HuH-7.5 (cell line): Measurements from ENCODE around the gene MTMR3.
"Not testable (repeated sequence)": the region's sequence is repeated elsewhere in the genome, so short reads cannot be mapped to it uniquely, and the experiment has no call there.

ENCODE experiments used
- DNase-seq: peaks from one replicate; pipeline ENCODE4 v3.0.0; 2011; ENCODE audit warnings: low spot score

MTMR3 gene

DNA sequence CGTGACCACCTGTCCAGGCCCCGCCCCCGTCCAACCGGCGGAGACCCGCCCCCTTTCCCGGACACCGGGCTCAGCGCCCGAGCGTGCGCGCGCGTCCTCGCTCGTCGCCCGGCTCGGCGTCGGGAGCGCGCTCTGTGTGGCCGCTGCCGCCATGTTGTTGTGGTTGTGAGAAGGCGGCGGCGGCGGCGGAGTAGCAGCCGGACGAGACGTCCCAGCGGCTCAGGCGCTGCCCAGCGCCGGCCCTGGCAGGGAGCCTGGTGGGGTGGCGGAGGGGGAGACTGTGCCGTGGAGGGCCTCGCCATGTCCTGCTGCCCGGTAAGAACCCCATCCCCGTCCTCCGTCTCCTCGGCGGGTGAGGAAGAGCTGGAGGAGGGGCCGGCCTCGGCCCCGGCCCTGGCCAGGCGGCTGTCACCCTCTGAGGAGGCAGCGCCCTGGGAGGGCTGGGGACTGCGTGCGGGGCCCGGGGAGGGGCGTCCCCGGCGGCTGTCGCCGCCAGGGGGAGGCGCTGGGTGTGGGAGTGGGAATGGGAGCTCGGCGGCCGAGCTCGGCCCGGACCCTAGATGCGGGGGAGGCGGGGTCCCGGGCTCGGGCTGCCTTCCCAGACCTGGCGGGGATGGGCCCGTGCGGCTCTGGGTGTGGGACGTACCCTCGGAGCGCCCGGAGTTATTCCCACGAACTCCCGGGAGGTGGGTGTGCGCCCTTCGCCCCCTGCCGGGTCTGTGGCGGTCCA lies at the start of gene MTMR3:
MTMR3 (plus strand) TSS at position 130 of the 730 bp plus-strand sequence. CDS start 87,886 bp downstream, outside the sequence.
- DNase-seq = peak; percentile 53

DNA sequence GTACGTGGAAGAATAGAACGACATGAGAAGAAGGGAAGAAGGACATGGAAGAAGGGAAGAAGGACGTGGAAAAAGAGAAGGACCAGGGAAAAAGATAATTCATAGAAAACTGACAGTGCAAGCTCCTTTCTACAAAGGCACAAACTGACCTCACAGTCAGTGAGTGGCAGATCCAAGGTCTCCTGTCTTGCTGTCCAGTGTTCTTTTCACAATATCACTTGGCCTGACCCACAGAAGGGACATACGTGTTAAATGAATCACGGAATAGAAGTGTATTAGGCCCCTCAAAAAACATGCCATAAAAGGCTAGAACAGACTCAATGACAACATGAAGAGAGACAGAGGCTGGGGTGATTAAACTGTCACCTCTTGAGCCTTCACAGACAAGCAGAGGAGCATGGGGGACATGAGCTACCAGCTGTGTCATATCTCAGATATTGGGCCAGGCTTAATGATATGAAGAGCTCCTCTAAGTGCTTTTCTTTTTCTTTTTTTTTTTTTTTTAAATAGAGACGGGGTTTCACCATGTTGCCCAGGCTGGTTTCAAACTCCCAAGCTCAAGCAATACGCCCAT lies 49.5 kb upstream of the MTMR3 start:
- no peak for DNase-seq

GRCh38 chr22:29834046-29834445 lies 48.9 kb upstream of the MTMR3 start:
- DNase-seq = no peak

- DNase-seq = not testable (repeated sequence)
Observed at GRCh38 chr22:29836791-29837370, 46.1 kb upstream of the MTMR3 start.

DNA sequence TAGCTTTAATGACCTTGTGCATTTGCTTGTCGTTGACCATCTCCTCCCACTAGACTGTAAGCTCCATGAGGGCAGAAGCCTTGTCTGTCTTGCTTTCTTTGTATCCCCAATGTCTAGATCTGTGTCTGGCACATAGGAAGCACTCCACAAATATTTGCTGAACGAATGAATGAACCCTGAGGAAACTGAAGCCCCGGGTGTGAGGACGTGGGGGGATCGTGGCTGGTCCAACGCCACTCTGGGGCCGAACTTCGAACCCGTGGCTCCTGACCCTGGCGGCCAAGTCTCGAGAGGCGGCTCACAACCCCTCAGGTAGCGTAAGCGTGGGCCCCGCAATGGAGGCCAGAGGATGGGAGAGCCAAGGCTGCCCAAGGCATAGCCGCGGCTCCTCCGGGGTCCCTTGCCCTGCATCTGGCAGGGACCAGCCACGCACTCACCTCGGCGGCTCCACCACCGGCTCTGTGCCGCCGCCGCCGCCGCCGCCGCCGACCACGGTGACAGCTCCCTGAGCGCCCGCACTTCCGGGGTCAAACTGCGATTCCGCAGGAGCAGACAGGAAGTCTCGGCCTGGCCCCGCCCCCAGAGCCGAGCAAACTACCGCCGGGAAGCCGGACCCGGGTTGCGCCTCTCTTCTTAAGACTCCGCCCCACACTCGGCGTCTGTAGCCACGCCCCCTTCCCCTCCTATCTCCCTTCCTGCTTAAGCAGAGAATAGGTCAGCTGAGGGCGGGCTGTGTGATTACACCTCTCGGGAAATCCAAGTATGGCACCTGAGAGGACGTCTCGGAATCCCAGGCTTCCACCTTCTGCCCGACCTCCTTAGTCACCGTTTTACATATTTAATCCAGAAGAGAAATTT lies 45.0 kb upstream of the MTMR3 start, which contains the start of gene ASCC2:
ASCC2 (minus strand) TSS at position 534 of the 858 bp plus-strand sequence. CDS start 5,949 bp downstream, outside the sequence.
- peak; percentile 83 for DNase-seq

GRCh38 chr22:29838599-29838956 lies 44.4 kb upstream of the MTMR3 start:
- DNase-seq = no peak

DNA sequence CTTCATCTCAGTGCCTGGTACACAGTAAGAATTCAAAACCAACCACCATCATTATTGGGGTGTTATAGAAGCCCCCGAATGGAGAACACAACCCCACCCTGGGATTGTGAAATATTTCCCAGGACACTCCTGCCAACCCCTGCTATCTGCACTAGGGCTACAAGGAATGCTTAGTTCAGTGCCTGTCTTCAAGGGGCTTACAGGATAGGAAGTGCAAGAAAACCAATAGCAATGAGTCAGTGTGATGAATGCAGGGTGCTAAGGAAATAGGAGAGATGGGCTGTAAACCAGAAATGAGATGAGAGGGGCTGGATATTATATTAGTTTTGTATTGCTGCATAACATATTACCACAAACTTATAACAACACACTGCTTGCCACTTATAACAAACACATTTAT lies 43.9 kb upstream of the MTMR3 start:
- no peak for DNase-seq

DNA sequence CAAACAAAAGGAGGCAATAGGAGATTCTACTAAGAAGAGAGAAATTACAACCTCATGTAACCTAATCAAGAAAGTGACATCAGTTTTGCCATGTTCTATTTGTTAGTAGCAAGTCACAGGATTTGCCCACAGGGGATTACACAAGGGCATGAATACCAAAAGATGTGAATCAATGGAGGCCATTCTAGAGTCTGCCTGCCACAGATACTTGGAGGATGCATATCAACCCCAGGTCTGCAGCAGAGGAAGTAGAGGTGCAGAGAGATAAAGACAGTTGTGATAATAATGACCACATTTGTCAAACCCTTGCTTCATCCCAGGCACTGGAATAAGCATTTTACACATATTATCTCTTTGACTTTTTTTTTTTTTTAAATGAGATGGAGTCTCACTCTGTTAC lies 42.5 kb upstream of the MTMR3 start:
- DNase-seq = no peak

DNA sequence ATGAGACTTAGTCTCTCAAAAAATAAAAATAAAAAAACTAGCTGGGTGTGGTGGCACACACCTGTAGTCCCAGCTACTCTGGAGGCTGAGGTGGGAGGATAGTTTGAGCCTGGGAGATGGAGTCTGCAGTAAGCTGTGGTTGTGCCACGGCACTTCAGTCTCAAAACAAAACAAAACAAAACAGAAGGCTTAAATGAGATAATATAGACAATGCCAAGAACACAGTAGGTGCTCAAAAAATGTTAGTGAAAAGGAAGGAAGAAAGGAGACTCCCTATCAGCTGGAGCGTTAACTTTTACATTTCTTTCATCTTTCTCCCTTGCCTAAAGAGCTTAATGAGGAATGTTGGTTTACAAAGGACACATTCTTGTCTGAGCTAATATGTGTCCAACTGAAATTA lies 40.8 kb upstream of the MTMR3 start:
- no peak for DNase-seq

DNA sequence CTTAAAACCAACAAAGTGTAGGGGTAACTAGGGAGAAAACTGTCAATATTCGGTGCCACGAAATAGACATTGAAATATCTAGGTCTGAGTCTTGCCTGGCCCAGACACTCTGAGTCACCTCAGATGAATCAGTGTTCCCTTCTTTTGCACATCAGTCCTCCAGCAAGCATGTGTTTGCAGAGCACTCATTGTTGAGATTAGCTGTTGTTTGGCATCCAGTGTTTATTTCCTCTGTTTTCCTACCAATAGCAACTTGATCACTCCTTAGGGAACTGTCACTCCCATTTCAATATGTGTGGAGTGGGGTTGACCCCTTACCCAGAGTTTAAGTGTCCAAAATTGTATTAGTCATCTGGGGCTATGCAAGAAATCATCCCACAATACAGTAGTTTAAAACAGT lies 40.2 kb upstream of the MTMR3 start:
- DNase-seq = no peak

DNA sequence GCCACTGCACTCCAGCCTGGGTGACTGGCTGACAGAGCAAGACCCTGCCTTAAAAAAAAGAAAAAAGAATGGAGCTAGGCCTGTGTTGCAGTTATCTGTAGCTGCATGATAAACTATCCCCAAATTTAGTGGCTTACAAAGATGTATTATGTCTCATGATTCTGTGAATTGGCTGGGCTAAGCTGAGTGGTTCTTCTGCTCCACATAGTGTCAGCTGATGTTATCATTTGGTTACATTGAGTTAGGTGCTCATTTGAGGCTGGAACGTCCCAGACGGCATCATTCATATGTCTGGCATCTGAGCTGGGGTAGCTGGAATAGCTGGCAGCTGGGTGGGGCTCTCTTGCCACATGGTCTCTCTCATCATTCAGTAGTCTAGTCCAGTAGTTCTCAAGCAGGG lies 36.7 kb upstream of the MTMR3 start:
- no peak for DNase-seq

DNA sequence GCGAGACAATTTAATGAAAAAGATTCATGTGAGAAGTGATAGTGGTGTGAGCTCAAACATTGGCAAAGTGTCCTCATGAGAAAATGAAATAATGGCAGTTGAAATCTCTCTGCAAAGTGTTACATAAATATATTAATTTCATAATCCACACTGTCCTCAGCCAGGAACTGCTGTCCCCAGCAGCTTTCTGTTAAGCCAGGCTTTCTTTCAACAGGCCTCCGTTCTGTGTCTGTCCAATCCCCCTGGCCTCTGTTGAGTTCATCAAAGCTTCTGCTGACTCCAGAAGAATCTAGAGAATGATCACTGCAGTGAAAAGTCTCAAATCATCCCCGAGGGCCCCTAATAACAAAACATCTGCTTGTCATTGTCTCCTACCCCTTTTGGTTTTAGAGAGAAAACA lies 34.9 kb upstream of the MTMR3 start:
- no peak for DNase-seq

GRCh38 chr22:29854432-29854831 lies 28.5 kb upstream of the MTMR3 start:
- DNase-seq = no peak

DNA sequence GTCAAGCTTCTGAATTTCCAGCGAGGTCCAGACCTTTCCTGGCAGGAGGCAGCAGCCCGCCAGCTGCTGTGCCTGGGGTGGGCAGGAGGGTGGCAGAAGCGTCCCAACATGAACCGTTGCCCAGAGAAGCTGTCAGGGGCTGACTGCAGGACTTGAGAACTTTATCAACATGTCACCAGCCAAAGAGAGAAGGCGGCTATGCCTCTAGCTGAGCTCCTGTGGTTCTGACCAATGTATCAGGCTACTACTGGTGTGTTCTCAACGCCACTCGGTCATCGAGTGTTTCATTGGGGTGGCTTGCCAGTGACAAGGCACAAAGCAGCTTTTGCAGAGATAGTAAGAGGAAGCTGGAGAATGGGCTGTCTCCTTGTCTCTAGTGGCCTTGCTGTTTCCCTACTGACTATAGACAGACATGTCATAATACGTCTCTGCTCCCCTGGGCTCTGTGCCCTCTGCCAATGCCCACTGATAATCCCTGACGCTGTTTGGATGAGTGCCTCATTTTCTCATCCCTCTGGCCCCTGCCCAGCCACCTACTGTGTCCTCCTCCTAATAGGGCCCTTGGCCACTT lies 27.3 kb upstream of the MTMR3 start:
- DNase-seq = no peak

DNA sequence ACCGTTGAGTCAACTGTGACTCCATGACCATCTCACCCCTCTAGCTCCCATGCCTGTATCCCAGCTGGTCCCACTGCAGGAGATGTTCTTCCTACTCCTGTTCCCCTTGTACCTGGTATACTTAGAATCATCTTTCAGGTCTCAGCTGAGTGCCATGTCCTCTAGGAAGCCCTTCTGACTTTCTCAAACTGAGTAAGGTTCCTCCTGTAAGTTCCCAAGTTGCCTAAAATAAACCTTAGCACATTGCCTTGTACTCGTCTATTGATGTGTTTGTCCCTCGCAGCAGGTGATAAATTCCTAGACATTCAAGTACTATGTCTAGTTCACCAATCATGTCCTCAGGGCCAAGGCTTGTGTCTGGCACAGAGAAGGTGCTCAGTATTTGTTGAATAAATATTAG lies 26.5 kb upstream of the MTMR3 start:
- no peak for DNase-seq

DNA sequence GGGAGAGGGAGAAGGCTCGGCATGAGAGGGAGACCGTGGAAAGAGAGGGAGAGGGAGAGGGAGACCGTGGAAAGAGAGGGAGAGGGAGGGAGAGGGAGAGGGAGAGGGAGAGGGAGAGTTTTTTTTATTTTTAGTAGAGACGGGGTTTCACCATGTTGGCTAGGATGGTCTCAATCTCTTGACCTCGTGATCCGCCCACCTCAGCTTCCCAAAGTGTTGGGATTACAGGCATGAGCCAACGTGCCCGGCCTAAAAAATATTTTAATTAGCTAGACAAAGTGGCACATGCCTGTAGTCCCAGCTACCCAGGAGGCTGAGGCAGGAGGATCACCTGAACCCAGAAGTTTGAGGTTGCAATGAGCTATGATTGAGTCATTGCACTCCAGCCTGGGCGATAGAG lies 23.9 kb upstream of the MTMR3 start:
- not testable (repeated sequence) for DNase-seq

DNA sequence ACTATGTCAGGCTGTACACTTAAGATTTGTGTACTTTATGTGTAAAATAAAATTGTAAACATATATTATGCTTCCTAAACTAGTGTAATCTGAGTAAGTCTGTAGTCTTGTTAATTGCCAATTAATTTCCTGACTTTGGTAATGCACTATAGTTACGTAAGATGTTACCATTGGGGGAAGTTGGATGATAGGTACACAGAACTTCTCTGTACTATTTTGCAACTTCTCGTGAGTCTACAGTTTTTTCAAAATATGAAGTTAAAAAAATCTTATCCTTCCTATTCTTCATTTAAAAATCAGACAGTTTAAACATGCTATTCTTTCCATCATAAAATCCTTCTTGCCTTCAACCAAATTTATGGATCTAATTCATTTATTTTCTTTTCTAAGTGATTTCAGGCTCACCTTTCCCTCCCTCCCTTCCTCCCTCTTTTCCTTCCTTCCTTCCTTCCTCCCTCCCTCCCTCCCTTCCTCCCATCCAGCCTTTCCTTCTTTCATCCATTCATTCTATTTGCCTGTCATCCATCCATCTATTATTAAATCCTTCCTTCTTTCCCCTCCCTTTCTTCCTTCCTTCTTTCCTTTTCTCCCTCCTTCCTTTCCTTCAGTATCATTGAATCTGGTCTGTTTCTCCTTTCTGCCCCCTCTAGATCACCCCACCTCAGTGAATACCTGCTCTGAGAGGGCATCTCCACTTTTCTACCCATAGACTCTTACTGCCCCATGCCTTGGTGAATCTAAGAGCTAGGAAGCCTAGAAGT lies 22.8 kb upstream of the MTMR3 start:
- no peak for DNase-seq

GRCh38 chr22:29861672-29862297 lies 21.2 kb upstream of the MTMR3 start:
- no peak for DNase-seq

DNA sequence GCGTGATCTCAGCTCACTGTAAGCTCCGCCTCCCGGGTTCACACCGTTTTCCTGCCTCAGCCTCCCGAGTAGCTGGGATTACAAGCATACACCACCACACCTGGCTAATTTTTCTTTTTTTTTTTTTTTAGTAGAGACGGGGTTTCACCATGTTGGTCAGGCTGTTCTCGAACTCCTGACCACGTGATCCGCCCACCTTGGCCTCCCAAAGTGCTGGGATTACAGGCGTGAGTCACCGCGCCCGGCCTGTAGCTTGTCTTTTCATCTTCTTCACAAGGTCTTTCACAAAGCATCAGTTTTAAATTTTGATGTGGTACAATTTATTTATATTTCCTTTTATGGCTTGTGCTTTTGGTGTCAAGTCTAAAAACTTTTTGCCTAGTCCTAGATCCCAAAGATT lies 17.4 kb upstream of the MTMR3 start:
- DNase-seq = not testable (repeated sequence)

- no peak for DNase-seq
Observed at GRCh38 chr22:29867260-29867659, 15.7 kb upstream of the MTMR3 start.

GRCh38 chr22:29867851-29868250 lies 15.1 kb upstream of the MTMR3 start:
- no peak for DNase-seq
